ENCODE results near the gene CD82. TPM values are rescaled to one million over a fixed set of nuclear protein-coding genes. Genes with fewer than 3 reads are reported as not detected.
"Not testable (repeated sequence)": the region's sequence is repeated elsewhere in the genome, so short reads cannot be mapped to it uniquely, and the experiment has no call there.

Gene CD82
- total and polyA plus RNA-seq, 2 of the 8 experiments (the other 6 are each of a cell fraction or from before 2014, with no cell fraction given), result 7.9 to 10.3 TPM

- TF ChIP-seq USF2 (IDR thresholded peaks at IDR 0.05; ENCODE audit: low read length) (no peak), CBX8 (IDR thresholded peaks at IDR 0.05; ENCODE audit: borderline replicate concordance, low read depth, low read length) (no peak)
These were observed 23.1 kb upstream of the CD82 start (continued) for GRCh38 chr11:44542372-44542771.

DNA sequence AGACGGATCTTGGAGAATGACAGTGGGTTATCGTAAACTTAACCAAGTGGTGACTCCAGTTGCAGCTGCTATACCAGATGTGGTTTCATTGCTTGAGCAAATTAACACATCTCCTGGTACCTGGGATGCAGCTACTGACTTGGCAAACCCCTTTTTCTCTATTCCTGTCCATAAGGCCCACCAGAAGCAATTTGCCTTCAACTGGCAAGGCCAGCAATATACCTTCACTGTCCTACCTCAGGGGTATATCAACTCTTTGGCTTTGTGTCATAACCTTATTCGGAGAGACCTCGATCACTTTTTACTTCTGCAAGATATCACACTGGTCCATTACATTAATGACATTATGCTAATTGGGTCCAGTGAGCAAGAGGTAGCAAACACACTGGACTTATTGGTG is 18.5 kb upstream of the CD82 start:
- H3K4me1 ChIP-seq (replicated peaks in 1 of 4; ENCODE audit: control insufficient read depth in 3 of 4, insufficient read depth in 4 of 4, low read length in 3 of 4); H2BK20ac ChIP-seq (ENCODE audit: low read length); H2BK12ac ChIP-seq (ENCODE audit: low read depth, low read length); H3K79me1 ChIP-seq (ENCODE audit: low read depth, low read length); H3K27ac ChIP-seq (ENCODE audit: low read depth, low read length); H2BK5ac ChIP-seq (ENCODE audit: low read depth, low read length); POLR2A ChIA-PET (ENCODE audit: partially characterized antibody); FAIRE-seq; H4K5ac ChIP-seq (ENCODE audit: insufficient read length, low read depth, low read length); DNase-seq (ENCODE audit: low read depth in 1 of 2, low spot score in 2 of 2); H3K56ac ChIP-seq (replicated peaks; ENCODE audit: insufficient read length, low read depth, low read length); H4K91ac ChIP-seq (replicated peaks; ENCODE audit: insufficient read length, low read length); H2AFZ ChIP-seq (ENCODE audit: low read length); H3K9ac ChIP-seq (replicated peaks in 1 of 4; ENCODE audit: extremely low read depth in 1 of 4, low read depth in 3 of 4, low read length in 3 of 4); H2BK120ac ChIP-seq (replicated peaks; ENCODE audit: low read depth, low read length); H3K23ac ChIP-seq (ENCODE audit: insufficient read length); H3K27me3 ChIP-seq (replicated peaks in 1 of 4; ENCODE audit: control insufficient read depth in 3 of 4, extremely low read depth in 1 of 4, insufficient read depth in 3 of 4, low read length in 3 of 4); H4K8ac ChIP-seq (ENCODE audit: extremely low read depth, insufficient read depth, low read length); H3K18ac ChIP-seq (ENCODE audit: extremely low read depth, low read length); H2BK15ac ChIP-seq (ENCODE audit: low read length); H3K4ac ChIP-seq (replicated peaks; ENCODE audit: insufficient read length, low read depth, low read length); H3K23me2 ChIP-seq (ENCODE audit: low read depth, low read length); H3K14ac ChIP-seq (ENCODE audit: insufficient read length); H3K4me2 ChIP-seq (ENCODE audit: insufficient read depth in 1 of 2, low read depth in 2 of 2, low read length in 2 of 2); H3K9me3 ChIP-seq (ENCODE audit: insufficient read depth in 2 of 2, low read depth in 1 of 2, low read length in 1 of 2); H2AK5ac ChIP-seq (ENCODE audit: low read depth, low read length); H3K36me3 ChIP-seq (ENCODE audit: control insufficient read depth in 2 of 4, insufficient read depth in 4 of 4, low read length in 3 of 4); H3K4me3 ChIP-seq (ENCODE audit: extremely low read depth in 1 of 4, insufficient read depth in 2 of 4, low read depth in 3 of 4, low read length in 4 of 4); H3K79me2 ChIP-seq (ENCODE audit: control insufficient read depth in 1 of 2, insufficient read depth in 2 of 2, low read length in 2 of 2); H4K20me1 ChIP-seq (replicated peaks in 1 of 2; ENCODE audit: control insufficient read depth in 1 of 2, insufficient read depth in 2 of 2, low read length in 2 of 2): not testable (repeated sequence)
- CTCF ChIA-PET (ENCODE audit: partially characterized antibody), result interaction anchor here (0.7 to 2.7 kb wide), 5 partner anchors 10 to 350 kb away, joined by 3 to 11 read pairs (median 4); no protein-coding TSS in a partner anchor
- WGBS, 2 experiments (ENCODE audit: extremely low coverage in 1 of 2, insufficient coverage in 1 of 2, insufficient read length in 1 of 2, insufficient replicate concordance in 2 of 2, low coverage in 1 of 2, low lambda C conversion rate in 2 of 2, missing lambda C conversion rate in 1 of 2), result 99% methylated on average over 4 of the region's 4 CpGs; no CpG with 5 or more reads in 1 of the 2 experiments
